Gastrocnemius medialis (tissue), 4 donors: ENCODE measurements around the gene CPT2. TPM values are rescaled to one million over a fixed set of nuclear protein-coding genes. Genes with fewer than 3 reads are reported as not detected.
"Not testable (repeated sequence)": the region's sequence is repeated elsewhere in the genome, so short reads cannot be mapped to it uniquely, and the experiment has no call there.

ENCODE experiments used
- ATAC-seq, 2 donors: fragments of 150-250 bp; one replicate each; pipeline ENCODE4 v1.9.1; 2016
- DNase-seq, 2 donors: peaks; one replicate each; pipeline ENCODE4 v3.0.0-alpha.2; 2019
- H3K27ac ChIP-seq, 4 donors: fragments of 200-600 bp; sonication (generic); 1 replicate in 1 of 4; 2 replicates in 3 of 4; pipeline ENCODE4 v1.5.1; 2016 to 2018; ENCODE audit warnings: mild to moderate bottlenecking in 2 of 4, moderate library complexity in 1 of 4
- H3K27me3 ChIP-seq, 3 donors: fragments of 200-600 bp; sonication (generic) in 2 of 3; 1 replicate in 1 of 3; 2 replicates in 2 of 3; pipeline versions ENCODE4 v1.5.1 to v1.6.0; 2016 to 2019; ENCODE audit warnings: mild to moderate bottlenecking in 1 of 3, moderate library complexity in 1 of 3
- H3K36me3 ChIP-seq, 2 donors: fragments of 200-600 bp; sonication (generic) in 1 of 2; one replicate each; pipeline ENCODE4 v1.5.1; 2017 to 2018
- H3K4me1 ChIP-seq, 2 donors: fragments of 200-600 bp; sonication (generic) in 1 of 2; one replicate each; pipeline ENCODE4 v1.5.1; 2016 to 2017; ENCODE audit warnings: mild to moderate bottlenecking in 2 of 2
- H3K4me3 ChIP-seq, 4 donors: fragments of 200-600 bp; sonication (generic) in 3 of 4; 1 replicate in 1 of 4; 2 replicates in 3 of 4; pipeline ENCODE4 v1.5.1; 2016 to 2019; ENCODE audit warnings: mild to moderate bottlenecking in 2 of 4
- H3K9me3 ChIP-seq, 3 donors: fragments of 200-600 bp; sonication (generic) in 2 of 3; 1 replicate in 1 of 3; 2 replicates in 2 of 3; pipeline ENCODE4 v1.5.1; 2016 to 2019
- CTCF ChIP-seq, 5 experiments: fragments of 450-650 bp in 3 of 5; fragments of 200-600 bp in 2 of 5; sonication (generic) in 2 of 5; IDR thresholded peaks in 4 of 5; conservative IDR thresholded peaks in 1 of 5; 1 replicate in 4 of 5; 2 replicates in 1 of 5; pipeline ENCODE4 v1.5.1; 2016 to 2019; ENCODE audit warnings: antibody characterized with exemption in 5 of 5, mild to moderate bottlenecking in 3 of 5, moderate library complexity in 3 of 5
- POLR2A ChIP-seq, 2 donors: fragments of 450-650 bp; IDR thresholded peaks; one replicate each; pipeline ENCODE4 v1.6.1; 2017; ENCODE audit warnings: antibody characterized with exemption in 2 of 2, mild to moderate bottlenecking in 2 of 2, moderate library complexity in 2 of 2
- in situ Hi-C, 4 donors: fragments of 200-750 bp; cut with MboI; loops; one replicate each; pipeline versions ENCODE4 v1.15.0 to v1.8.0; 2017; ENCODE audit warnings: low sequenced_read_pairs in 4 of 4
- intact Hi-C: fragments of 100-400 bp; cut with DNase I; formaldehyde crosslinking; loops from one replicate; pipeline ENCODE4 v1.15.1; 2023; ENCODE audit warnings: low total_unique reads
- total RNA-seq, 4 donors: library from RNA; depleted of rRNA; stranded (reverse); fragments of >200 nt; gene quantifications; one replicate each; pipeline versions ENCODE4 v1.1.0 to v1.2.3, GENCODE V29; 2016

Gene CPT2
- total RNA-seq, 4 donors from 2014 or later = 13.3 to 30.6 (median 26.6) TPM

- in situ Hi-C loops (loop anchor here in 3 of 4 donors (25.0 kb wide), 2 partner anchors 271 to 471 kb away; partner anchors contain the start of gene ECHDC2 (in 2 of the 3)), intact Hi-C loops (no loop called here)
- no peak for ATAC-seq
- Histone ChIP-seq H3K27ac (no peak overlapping the region), H3K9me3 (no peaks in the 10 kb centered on the region), H3K36me3 (no peaks in the 10 kb centered on the region), H3K27me3 (no peaks in the 10 kb centered on the region), H3K4me3 (no peak overlapping the region), H3K4me1 (no peaks in the 10 kb centered on the region)
- no peak for TF ChIP-seq CTCF (IDR thresholded peaks at IDR 0.05 in 4 of 5, conservative IDR thresholded peaks at IDR 0.05 in 1 of 5)
- no peak for TF ChIP-seq POLR2A (IDR thresholded peaks at IDR 0.05)
- no peak for DNase-seq
These were observed 13.3 kb upstream of the CPT2 start for GRCh38 chr1:53183095-53183990.

GRCh38 chr1:53185955-53186297 is 10.7 kb upstream of the CPT2 start:
- H3K27ac ChIP-seq, DNase-seq, ATAC-seq, H3K9me3 ChIP-seq, H3K4me1 ChIP-seq, H3K36me3 ChIP-seq, H3K27me3 ChIP-seq, H3K4me3 ChIP-seq, intact Hi-C loops: not testable (repeated sequence)
- TF ChIP-seq CTCF (IDR thresholded peaks at IDR 0.05 in 4 of 5, conservative IDR thresholded peaks at IDR 0.05 in 1 of 5) = peak in 2 of 5 experiments; percentile 8 to 19
- in situ Hi-C loops = loop anchor here in 3 of 4 donors (25.0 kb wide), 2 partner anchors 274 to 474 kb away; partner anchors contain the start of gene ECHDC2 (in 2 of the 3)

GRCh38 chr1:53186533-53186932 is 10.1 kb upstream of the CPT2 start:
- Histone ChIP-seq H3K36me3 (no peaks in the 10 kb centered on the region), H3K9me3 (no peaks in the 10 kb centered on the region), H3K4me3 (no peak overlapping the region), H3K4me1 (no peaks in the 10 kb centered on the region), H3K27ac (no peak overlapping the region), H3K27me3 (no peaks in the 10 kb centered on the region)
- no peak for TF ChIP-seq POLR2A (IDR thresholded peaks at IDR 0.05)
- no peak for TF ChIP-seq CTCF (IDR thresholded peaks at IDR 0.05 in 4 of 5, conservative IDR thresholded peaks at IDR 0.05 in 1 of 5)
- DNase-seq (no peak), ATAC-seq (no peak)
- in situ Hi-C loops (loop anchor here in 3 of 4 donors (25.0 kb wide), 2 partner anchors 274 to 474 kb away; partner anchors contain the start of gene ECHDC2 (in 2 of the 3)), intact Hi-C loops (no loop called here)

GRCh38 chr1:53187401-53187800 is 9.2 kb upstream of the CPT2 start:
- no peak for ATAC-seq
- TF ChIP-seq CTCF (IDR thresholded peaks at IDR 0.05 in 4 of 5, conservative IDR thresholded peaks at IDR 0.05 in 1 of 5) (no peak), POLR2A (IDR thresholded peaks at IDR 0.05) (no peak)
- Histone ChIP-seq H3K27ac (no peak overlapping the region), H3K4me1 (no peaks in the 10 kb centered on the region), H3K36me3 (no peaks in the 10 kb centered on the region), H3K27me3 (no peaks in the 10 kb centered on the region), H3K9me3 (no peaks in the 10 kb centered on the region), H3K4me3 (no peak overlapping the region)
- in situ Hi-C loops = loop anchor here in 3 of 4 donors (25.0 kb wide), 2 partner anchors 275 to 475 kb away; partner anchors contain the start of gene ECHDC2 (in 2 of the 3)
- DNase-seq = no peak
- intact Hi-C loops = no loop called here
